ENCODE measurements around the gene CCT6B. TPM values are rescaled to one million over a fixed set of nuclear protein-coding genes. Genes with fewer than 3 reads are reported as not detected.

Gene CCT6B
- total RNA-seq, 2 experiments from 2014 or later: 1.9 to 2.4 TPM

DNA sequence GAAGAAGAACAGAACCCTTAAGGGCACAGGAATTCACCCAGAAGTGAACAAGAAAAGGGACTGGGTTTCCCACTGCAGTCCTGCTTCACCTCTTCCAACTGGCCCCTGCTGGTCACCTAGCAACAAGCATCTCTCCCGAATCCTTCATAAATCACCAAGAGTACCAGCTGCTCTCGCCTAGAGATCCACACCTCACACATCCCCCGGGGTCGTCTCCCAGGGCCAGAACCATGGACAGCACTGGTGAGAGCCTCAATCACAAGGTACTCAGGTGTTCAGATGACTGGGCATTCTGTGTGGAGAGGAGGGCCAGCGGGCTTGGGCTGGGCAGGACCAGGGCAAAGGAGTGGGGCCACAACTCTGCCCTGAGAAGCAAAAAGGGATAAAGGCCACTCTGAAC, 65.9 kb downstream of the CCT6B start:
- Mint-ChIP-seq H3K27me3 (peaks cover 35% of the 10 kb centered on the region), H3K4me3 (no peak overlapping the region), H3K27ac (no peak overlapping the region), H3K36me3 (no peaks in the 10 kb centered on the region), H3K4me1 (no peaks in the 10 kb centered on the region), H3K9me3 (ENCODE audit: low read depth) (no peaks in the 10 kb centered on the region)
- no peak for DNase-seq
- no peak for ATAC-seq
- CTCF ChIA-PET: no interaction called here

GRCh38 chr17:34894964-34895363, 66.3 kb downstream of the CCT6B start:
- Mint-ChIP-seq H3K4me3 (no peak overlapping the region), H3K4me1 (no peaks in the 10 kb centered on the region), H3K27ac (no peak overlapping the region), H3K27me3 (peaks cover 31% of the 10 kb centered on the region), H3K9me3 (ENCODE audit: low read depth) (no peaks in the 10 kb centered on the region), H3K36me3 (no peaks in the 10 kb centered on the region)
- DNase-seq: no peak
- ATAC-seq: no peak
- CTCF ChIA-PET: no interaction called here

- no peak overlapping the region for H3K27ac Mint-ChIP-seq
- no peak overlapping the region for H3K4me3 Mint-ChIP-seq
- CTCF ChIA-PET: no interaction called here
- no peak for DNase-seq
- no peaks in the 10 kb centered on the region for H3K36me3 Mint-ChIP-seq
- H3K27me3 Mint-ChIP-seq: peaks cover 21% of the 10 kb centered on the region
- H3K9me3 Mint-ChIP-seq (ENCODE audit: low read depth): no peaks in the 10 kb centered on the region
- H3K4me1 Mint-ChIP-seq: no peaks in the 10 kb centered on the region
- no peak for ATAC-seq
These were observed 68.6 kb downstream of the CCT6B start for GRCh38 chr17:34892461-34893249.

DNA sequence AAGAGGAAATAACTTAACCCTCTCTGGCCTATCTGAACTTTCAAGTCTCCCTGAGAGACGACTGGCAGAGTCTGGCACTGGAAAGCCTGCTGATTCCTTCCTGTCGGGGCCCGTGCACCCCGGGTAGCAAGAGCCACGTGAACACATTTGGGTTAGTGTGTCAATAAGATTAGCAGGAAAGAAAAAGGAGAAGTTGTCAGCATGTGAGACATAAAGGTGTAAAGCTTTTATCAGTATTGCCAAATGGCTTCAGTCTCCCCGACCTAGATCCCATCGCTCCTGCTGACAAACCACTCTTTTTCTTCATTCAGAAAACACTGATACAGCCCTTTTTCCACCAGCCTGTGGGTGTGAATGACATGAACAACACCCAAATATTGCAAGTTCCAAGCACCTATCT, 74.4 kb downstream of the CCT6B start:
- Mint-ChIP-seq H3K4me1 (no peaks in the 10 kb centered on the region), H3K27me3 (peaks cover 42% of the 10 kb centered on the region), H3K9me3 (ENCODE audit: low read depth) (no peaks in the 10 kb centered on the region), H3K4me3 (no peak overlapping the region), H3K27ac (no peak overlapping the region), H3K36me3 (no peaks in the 10 kb centered on the region)
- DNase-seq (no peak), ATAC-seq (no peak)
- CTCF ChIA-PET: no interaction called here

DNA sequence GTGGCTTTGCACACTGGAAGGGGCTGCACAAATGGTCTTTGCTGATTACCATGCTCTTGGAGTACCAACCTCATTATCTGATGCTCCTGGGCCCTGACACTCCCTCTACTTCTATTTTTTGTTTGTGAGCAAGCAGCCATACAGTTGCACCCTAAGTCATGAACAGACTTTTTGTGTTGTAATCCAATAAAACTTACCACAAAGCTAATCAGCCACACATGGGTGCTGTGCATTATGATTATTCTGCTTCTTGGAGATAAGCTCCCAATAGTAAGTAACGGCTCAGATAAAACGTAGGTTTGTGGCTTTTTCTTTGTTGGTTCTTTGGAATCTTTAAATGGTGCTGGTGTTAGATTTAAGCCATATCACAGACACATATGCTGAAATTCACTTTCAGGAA, 76.2 kb downstream of the CCT6B start:
- ATAC-seq (no peak), DNase-seq (no peak)
- Mint-ChIP-seq H3K4me3 (no peak overlapping the region), H3K27ac (no peak overlapping the region), H3K4me1 (no peaks in the 10 kb centered on the region), H3K36me3 (no peaks in the 10 kb centered on the region), H3K27me3 (peaks cover 50% of the 10 kb centered on the region), H3K9me3 (ENCODE audit: low read depth) (no peaks in the 10 kb centered on the region)
- CTCF ChIA-PET: no interaction called here

GRCh38 chr17:34884597-34884996, 76.7 kb downstream of the CCT6B start:
- no peak for DNase-seq
- ATAC-seq: no peak
- Mint-ChIP-seq H3K4me3 (no peak overlapping the region), H3K36me3 (no peaks in the 10 kb centered on the region), H3K27me3 (peaks cover 55% of the 10 kb centered on the region), H3K27ac (no peak overlapping the region), H3K4me1 (no peaks in the 10 kb centered on the region), H3K9me3 (ENCODE audit: low read depth) (no peaks in the 10 kb centered on the region)
- CTCF ChIA-PET: no interaction called here

- DNase-seq (no peak), ATAC-seq (no peak)
- CTCF ChIA-PET: interaction anchor here (0.6 kb wide), 1 partner anchor 257 kb away, joined by 3 read pairs; no protein-coding TSS in a partner anchor
- H3K4me3 Mint-ChIP-seq: no peak overlapping the region
- H3K27me3 Mint-ChIP-seq: peaks cover 62% of the 10 kb centered on the region
- H3K27ac Mint-ChIP-seq: no peak overlapping the region
- no peaks in the 10 kb centered on the region for H3K9me3 Mint-ChIP-seq (ENCODE audit: low read depth)
- H3K4me1 Mint-ChIP-seq: no peaks in the 10 kb centered on the region
- H3K36me3 Mint-ChIP-seq: no peaks in the 10 kb centered on the region
These were observed 77.9 kb downstream of the CCT6B start for GRCh38 chr17:34883106-34884000.

GRCh38 chr17:34879146-34879545, 82.1 kb downstream of the CCT6B start:
- no peaks in the 10 kb centered on the region for H3K36me3 Mint-ChIP-seq
- no peak overlapping the region for H3K4me3 Mint-ChIP-seq
- peaks cover 30% of the 10 kb centered on the region for H3K27me3 Mint-ChIP-seq
- H3K9me3 Mint-ChIP-seq (ENCODE audit: low read depth): no peaks in the 10 kb centered on the region
- DNase-seq: no peak
- H3K27ac Mint-ChIP-seq: no peak overlapping the region
- no peak for ATAC-seq
- H3K4me1 Mint-ChIP-seq: no peaks in the 10 kb centered on the region
- CTCF ChIA-PET: interaction anchor here (0.6 kb wide), 1 partner anchor 352 kb away, joined by 3 read pairs; no protein-coding TSS in a partner anchor

Other genes starting within 250 kb of the CCT6B start
- gene ZNF830, start 80 bp upstream of the CCT6B start, total RNA-seq: 10 to 100 TPM; 27.7 to 32.7 TPM
- 10 to 100 TPM; 54.4 to 56.5 TPM for gene LIG3, start 19.1 kb upstream of the CCT6B start, total RNA-seq
- gene RFFL, start 102.2 kb upstream of the CCT6B start, total RNA-seq: 10 to 100 TPM; 47.7 to 52.2 TPM
- gene RAD51D, start 158.4 kb upstream of the CCT6B start, total RNA-seq: 10 to 100 TPM; 34.0 to 43.0 TPM
- gene FNDC8, start 160.2 kb upstream of the CCT6B start, total RNA-seq: not detected
- gene NLE1, start 180.8 kb upstream of the CCT6B start, total RNA-seq: 10 to 100 TPM; 23.0 to 30.5 TPM
- gene UNC45B, start 186.4 kb upstream of the CCT6B start, total RNA-seq: under 1 TPM in 1 of 2 experiments, not detected in 1; 0.06 TPM
- not detected for gene SLC35G3, start 232.9 kb upstream of the CCT6B start, total RNA-seq

All from activated CD8-positive, alpha-beta memory T cell treated with anti-CD3 and anti-CD28 coated beads, Interleukin-2, amount 10 ng/mL, durations not matched to agents 7 days and 5 days (primary cell).